ENCODE results near the gene OTOG. TPM values are rescaled to one million over a fixed set of nuclear protein-coding genes. Genes with fewer than 3 reads are reported as not detected.

Gene OTOG
- total and polyA plus RNA-seq, 2 of the 8 experiments (the other 6 are each of a cell fraction or from before 2014, with no cell fraction given), result 0.41 to 1.5 TPM

GRCh38 chr11:17686231-17686980, 139.3 kb downstream of the OTOG start:
- no peaks in the 10 kb centered on the region for H3K79me2 ChIP-seq (ENCODE audit: control insufficient read depth in 1 of 2, insufficient read depth in 2 of 2, low read length in 2 of 2)
- DNase-seq (ENCODE audit: low read depth in 1 of 2, low spot score in 2 of 2) (no peak), FAIRE-seq (no peak)
- no peak overlapping the region for H2BK12ac ChIP-seq (ENCODE audit: low read depth, low read length)
- H3K4me2 ChIP-seq (ENCODE audit: insufficient read depth in 1 of 2, low read depth in 2 of 2, low read length in 2 of 2), result no peak overlapping the region
- H3K4me3 ChIP-seq (ENCODE audit: extremely low read depth in 1 of 4, insufficient read depth in 2 of 4, low read depth in 3 of 4, low read length in 4 of 4), result no peak overlapping the region
- H3K9ac ChIP-seq (replicated peaks in 1 of 4; ENCODE audit: extremely low read depth in 1 of 4, low read depth in 3 of 4, low read length in 3 of 4), result no peak overlapping the region
- H3K27ac ChIP-seq (ENCODE audit: low read depth, low read length), result no peak overlapping the region
- H2BK15ac ChIP-seq (ENCODE audit: low read length), result no peak overlapping the region
- H3K23ac ChIP-seq (ENCODE audit: insufficient read length), result no peak overlapping the region
- H4K8ac ChIP-seq (ENCODE audit: extremely low read depth, insufficient read depth, low read length), result no peak overlapping the region
- H3K14ac ChIP-seq (ENCODE audit: insufficient read length), result no peak overlapping the region
- H2AFZ ChIP-seq (ENCODE audit: low read length), result no peak overlapping the region
- H3K27me3 ChIP-seq (replicated peaks in 1 of 4; ENCODE audit: control insufficient read depth in 3 of 4, extremely low read depth in 1 of 4, insufficient read depth in 3 of 4, low read length in 3 of 4), result no peaks in the 10 kb centered on the region; a peak in 2 of 7 replicates
- WGBS, 2 experiments (ENCODE audit: extremely low coverage in 1 of 2, insufficient coverage in 1 of 2, insufficient read length in 1 of 2, insufficient replicate concordance in 2 of 2, low coverage in 1 of 2, low lambda C conversion rate in 2 of 2, missing lambda C conversion rate in 1 of 2), result 86% methylated on average over 8 of the region's 8 CpGs; no CpG with 5 or more reads in 1 of the 2 experiments
- no peak overlapping the region for H4K5ac ChIP-seq (ENCODE audit: insufficient read length, low read depth, low read length)
- H3K23me2 ChIP-seq (ENCODE audit: low read depth, low read length), result no peaks in the 10 kb centered on the region
- CTCF ChIA-PET (ENCODE audit: partially characterized antibody), result interaction anchor here (0.6 to 2.8 kb wide), 13 partner anchors 11 to 513 kb away, joined by 3 to 7 read pairs (median 3); no protein-coding TSS in a partner anchor
- H3K79me1 ChIP-seq (ENCODE audit: low read depth, low read length), result no peaks in the 10 kb centered on the region
- H2BK20ac ChIP-seq (ENCODE audit: low read length), result no peak overlapping the region
- H4K20me1 ChIP-seq (replicated peaks in 1 of 2; ENCODE audit: control insufficient read depth in 1 of 2, insufficient read depth in 2 of 2, low read length in 2 of 2), result no peaks in the 10 kb centered on the region
- no peak for TF ChIP-seq RFX5 (IDR thresholded peaks at IDR 0.05; ENCODE audit: borderline replicate concordance, low read depth, low read length)
- no peak for TF ChIP-seq SIX5 (IDR thresholded peaks at IDR 0.05; ENCODE audit: low read depth, low read length)
- no peak for TF ChIP-seq HDAC6 (IDR thresholded peaks at IDR 0.05; ENCODE audit: low read depth, low read length)
- no peak for TF ChIP-seq JUND (IDR thresholded peaks at IDR 0.05; ENCODE audit: low read length)
- TF ChIP-seq SIN3A (conservative IDR thresholded peaks at IDR 0.05 in 1 of 2, IDR thresholded peaks at IDR 0.05 in 1 of 2; ENCODE audit: low read depth in 1 of 2, low read length in 2 of 2), result no peak
- no peak for TF ChIP-seq CHD2 (IDR thresholded peaks at IDR 0.05; ENCODE audit: low read length)
- no peak for TF ChIP-seq BCL11A (IDR thresholded peaks at IDR 0.05; ENCODE audit: low read depth in 2 of 2, low read length in 2 of 2)
- no peak for TF ChIP-seq EP300 (IDR thresholded peaks at IDR 0.05; ENCODE audit: borderline replicate concordance in 1 of 2, low read depth in 2 of 2, low read length in 2 of 2)
- no peak for TF ChIP-seq CBX8 (IDR thresholded peaks at IDR 0.05; ENCODE audit: borderline replicate concordance, low read depth, low read length)
- TF ChIP-seq CREB1 (IDR thresholded peaks at IDR 0.05), result no peak
- no peak for TF ChIP-seq ASH2L (IDR thresholded peaks at IDR 0.05; ENCODE audit: low read length)
- no peak for TF ChIP-seq SP4 (IDR thresholded peaks at IDR 0.05; ENCODE audit: low read length)
- no peak for TF ChIP-seq CTBP2 (IDR thresholded peaks at IDR 0.05; ENCODE audit: borderline replicate concordance, insufficient read depth, insufficient read length, low read length)
- TF ChIP-seq SP1 (IDR thresholded peaks at IDR 0.05; ENCODE audit: low read depth, low read length), result no peak
- POLR2A ChIA-PET (ENCODE audit: partially characterized antibody), result no interaction called here
- no peak overlapping the region for H4K91ac ChIP-seq (replicated peaks; ENCODE audit: insufficient read length, low read length)
- H3K56ac ChIP-seq (replicated peaks; ENCODE audit: insufficient read length, low read depth, low read length), result no peak overlapping the region
- H3K9me3 ChIP-seq (ENCODE audit: insufficient read depth in 2 of 2, low read depth in 1 of 2, low read length in 1 of 2), result no peaks in the 10 kb centered on the region
- no peak overlapping the region for H2BK5ac ChIP-seq (ENCODE audit: low read depth, low read length)
- H3K36me3 ChIP-seq (ENCODE audit: control insufficient read depth in 2 of 4, insufficient read depth in 4 of 4, low read length in 3 of 4), result no peaks in the 10 kb centered on the region
- H2AK5ac ChIP-seq (ENCODE audit: low read depth, low read length), result no peak overlapping the region
- H2BK120ac ChIP-seq (replicated peaks; ENCODE audit: low read depth, low read length), result no peak overlapping the region
- H3K18ac ChIP-seq (ENCODE audit: extremely low read depth, low read length), result no peak overlapping the region
- H3K4me1 ChIP-seq (replicated peaks in 1 of 4; ENCODE audit: control insufficient read depth in 3 of 4, insufficient read depth in 4 of 4, low read length in 3 of 4), result no peaks in the 10 kb centered on the region
- no peak overlapping the region for H3K4ac ChIP-seq (replicated peaks; ENCODE audit: insufficient read length, low read depth, low read length)
